GM19372 (cell line): ENCODE measurements around the gene CDC34.

ENCODE experiments used
- ATAC-seq: cut with Tn5 transposase; IDR thresholded peaks from one replicate; pipeline ENCODE4 v1.9.1; 2021; ENCODE audit warnings: mild to moderate bottlenecking, low read depth, moderate library complexity; ENCODE audit not compliant: unreplicated experiment

CDC34 gene

DNA sequence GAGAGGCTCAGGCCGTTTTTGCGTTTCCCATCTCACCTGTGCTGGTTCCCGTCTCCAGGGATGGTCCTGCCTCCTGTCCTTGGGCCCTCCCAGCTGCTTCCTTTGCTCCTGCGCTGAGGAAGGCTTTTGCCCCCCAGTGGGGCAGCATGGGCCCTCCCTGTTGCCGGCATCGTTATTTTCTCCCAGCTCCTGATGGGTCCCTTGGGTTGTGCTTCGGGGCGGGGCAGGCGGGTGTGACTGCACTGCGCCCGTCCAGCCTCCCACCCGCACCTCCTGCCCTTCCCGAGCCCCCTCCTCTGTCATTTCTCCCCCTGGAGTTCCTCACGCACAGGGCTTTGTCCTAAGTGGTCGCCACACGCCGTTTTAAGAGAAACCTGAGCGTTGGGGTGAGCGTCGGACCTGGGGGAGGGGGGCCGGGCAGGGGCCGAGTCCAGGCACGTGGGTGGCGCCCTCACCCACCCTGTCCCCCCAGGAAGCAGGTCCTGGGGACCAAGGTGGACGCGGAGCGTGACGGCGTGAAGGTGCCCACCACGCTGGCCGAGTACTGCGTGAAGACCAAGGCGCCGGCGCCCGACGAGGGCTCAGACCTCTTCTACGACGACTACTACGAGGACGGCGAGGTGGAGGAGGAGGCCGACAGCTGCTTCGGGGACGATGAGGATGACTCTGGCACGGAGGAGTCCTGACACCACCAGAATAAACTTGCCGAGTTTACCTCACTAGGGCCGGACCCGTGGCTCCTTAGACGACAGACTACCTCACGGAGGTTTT, 9.5 kb downstream of the CDC34 start:
- ATAC-seq: no peak

DNA sequence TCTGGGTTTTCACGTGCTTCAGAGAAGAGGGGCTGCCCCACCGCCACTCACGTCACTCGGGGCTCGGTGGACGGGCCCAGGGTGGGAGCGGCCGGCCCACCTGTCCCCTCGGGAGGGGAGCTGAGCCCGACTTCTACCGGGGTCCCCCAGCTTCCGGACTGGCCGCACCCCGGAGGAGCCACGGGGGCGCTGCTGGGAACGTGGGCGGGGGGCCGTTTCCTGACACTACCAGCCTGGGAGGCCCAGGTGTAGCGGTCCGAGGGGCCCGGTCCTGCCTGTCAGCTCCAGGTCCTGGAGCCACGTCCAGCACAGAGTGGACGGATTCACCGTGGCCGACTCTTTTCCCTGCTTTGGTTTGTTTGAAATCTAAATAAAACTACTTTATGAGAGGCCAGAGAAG, 10.1 kb downstream of the CDC34 start:
- no peak for ATAC-seq

DNA sequence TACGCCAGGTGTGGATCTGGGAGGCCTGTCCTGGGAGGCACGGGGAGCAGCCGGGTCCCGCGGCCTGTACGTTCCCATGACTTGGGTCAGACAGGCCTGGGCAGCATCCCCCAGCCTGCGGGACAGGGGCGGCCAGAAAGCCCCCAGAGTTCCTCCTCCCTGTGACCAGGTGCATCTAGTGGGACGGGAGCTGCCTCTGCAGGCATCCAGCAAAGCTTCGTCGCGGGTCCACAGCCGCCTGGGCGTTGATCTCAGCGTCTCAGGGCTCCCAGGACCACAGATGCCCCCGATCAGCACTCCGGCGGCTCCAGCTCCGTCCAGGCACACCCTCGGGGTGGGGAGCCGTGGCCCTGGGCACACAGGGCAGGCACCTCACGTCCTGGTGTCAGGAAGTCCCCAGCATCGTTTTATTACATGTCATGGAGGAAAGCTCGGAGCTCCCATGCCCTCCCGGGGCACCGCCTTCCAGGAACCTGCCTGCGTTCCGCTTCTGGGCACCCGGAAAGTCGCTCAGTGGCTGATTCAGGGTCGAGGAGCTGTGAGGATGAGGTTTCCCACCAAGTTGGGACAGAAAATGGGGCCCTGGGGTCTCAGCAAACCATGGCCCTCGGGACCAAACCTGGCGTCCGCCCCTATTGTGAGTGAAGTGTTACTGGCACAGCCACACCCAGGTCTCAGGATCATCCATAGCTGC, 10.8 kb downstream of the CDC34 start:
- no peak for ATAC-seq

DNA sequence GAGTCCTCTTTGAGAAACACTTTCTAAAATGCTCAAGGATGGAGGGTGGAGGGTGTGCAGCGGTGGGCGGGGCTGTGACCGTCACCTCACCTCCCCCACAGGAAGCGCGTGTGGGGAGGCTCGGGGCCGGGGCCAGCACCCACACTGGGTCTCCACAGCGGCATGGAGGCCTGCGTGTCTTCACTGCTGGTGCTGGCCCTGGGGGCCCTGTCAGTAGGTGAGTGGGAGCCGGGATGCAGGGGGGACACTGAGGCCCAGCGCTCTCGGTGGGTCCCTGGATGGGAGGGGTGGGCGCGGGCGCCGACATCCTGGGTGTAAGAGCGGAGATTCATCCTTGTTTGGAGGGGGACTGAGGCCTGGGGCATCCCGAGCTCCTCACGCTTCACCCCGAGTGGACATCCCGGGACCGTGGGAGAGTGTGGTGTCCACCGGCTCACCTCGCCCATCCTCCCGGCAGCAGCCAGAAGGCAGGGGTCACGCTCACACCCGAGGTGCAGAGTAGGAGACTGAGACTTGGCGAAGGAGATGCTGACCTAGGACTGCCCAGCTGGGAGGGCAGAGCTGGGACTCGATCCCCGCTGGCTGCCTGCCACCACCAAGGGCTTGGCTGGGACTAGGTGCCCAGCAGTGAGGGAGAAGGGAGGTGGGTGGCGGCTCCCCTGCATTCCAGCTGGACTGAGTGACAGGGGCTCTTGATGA, 12.5 kb downstream of the CDC34 start, which contains the start of gene GZMM:
TSS of gene GZMM (plus strand) at position 144 of the 699 bp plus-strand sequence. CDS start at position 163, 19 bp downstream.
- ATAC-seq: no peak

DNA sequence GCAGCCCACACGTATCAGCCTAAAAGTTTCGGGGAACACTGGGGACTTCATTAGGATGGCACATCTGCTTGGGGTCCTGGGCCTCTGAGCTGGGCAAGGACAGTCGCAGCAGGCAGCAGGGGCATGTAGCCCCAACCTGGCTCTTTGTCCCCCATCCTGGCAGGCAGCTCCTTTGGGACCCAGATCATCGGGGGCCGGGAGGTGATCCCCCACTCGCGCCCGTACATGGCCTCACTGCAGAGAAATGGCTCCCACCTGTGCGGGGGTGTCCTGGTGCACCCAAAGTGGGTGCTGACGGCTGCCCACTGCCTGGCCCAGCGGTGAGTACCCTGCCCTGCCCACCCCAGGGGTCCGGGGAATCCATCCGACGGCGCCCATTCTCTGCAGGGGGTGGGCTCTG, 15.6 kb downstream of the CDC34 start:
- no peak for ATAC-seq

DNA sequence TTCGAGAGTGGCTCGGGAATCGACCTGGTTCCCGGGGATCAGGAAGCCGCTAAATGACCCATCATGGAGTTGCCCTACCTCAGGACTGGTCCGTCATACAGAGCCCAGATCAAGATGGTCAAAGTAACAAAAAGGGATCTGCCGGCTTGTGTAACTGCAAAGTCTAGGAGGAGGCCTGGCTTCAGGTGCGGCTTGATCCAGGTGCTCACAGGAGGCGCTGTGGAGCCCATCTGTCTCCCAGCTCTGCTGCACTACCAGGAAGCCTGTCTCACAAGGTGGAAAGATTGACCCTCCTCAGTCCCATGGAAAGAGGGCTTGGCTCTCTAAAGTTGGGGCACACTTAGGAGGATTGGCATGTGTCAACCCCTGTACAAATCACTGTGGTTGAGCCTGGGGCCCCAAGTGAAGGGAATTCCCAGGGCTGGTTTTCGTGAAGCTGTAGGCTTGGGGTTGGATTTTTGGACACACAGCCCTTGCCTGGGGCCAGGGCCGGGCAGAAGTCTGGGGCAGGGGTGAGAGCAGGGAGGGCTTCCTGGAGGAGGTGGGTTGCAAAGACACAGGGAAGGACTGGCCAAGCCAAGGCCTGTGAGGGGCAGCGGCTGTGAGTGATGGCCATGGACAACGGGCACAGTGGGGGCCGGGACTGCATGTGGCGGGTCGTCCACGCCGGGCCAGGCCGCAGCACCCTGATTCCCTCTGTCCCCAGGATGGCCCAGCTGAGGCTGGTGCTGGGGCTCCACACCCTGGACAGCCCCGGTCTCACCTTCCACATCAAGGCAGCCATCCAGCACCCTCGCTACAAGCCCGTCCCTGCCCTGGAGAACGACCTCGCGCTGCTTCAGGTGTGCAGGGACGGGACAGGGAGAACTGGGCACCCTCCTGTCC, 16.5 kb downstream of the CDC34 start:
- no peak for ATAC-seq

DNA sequence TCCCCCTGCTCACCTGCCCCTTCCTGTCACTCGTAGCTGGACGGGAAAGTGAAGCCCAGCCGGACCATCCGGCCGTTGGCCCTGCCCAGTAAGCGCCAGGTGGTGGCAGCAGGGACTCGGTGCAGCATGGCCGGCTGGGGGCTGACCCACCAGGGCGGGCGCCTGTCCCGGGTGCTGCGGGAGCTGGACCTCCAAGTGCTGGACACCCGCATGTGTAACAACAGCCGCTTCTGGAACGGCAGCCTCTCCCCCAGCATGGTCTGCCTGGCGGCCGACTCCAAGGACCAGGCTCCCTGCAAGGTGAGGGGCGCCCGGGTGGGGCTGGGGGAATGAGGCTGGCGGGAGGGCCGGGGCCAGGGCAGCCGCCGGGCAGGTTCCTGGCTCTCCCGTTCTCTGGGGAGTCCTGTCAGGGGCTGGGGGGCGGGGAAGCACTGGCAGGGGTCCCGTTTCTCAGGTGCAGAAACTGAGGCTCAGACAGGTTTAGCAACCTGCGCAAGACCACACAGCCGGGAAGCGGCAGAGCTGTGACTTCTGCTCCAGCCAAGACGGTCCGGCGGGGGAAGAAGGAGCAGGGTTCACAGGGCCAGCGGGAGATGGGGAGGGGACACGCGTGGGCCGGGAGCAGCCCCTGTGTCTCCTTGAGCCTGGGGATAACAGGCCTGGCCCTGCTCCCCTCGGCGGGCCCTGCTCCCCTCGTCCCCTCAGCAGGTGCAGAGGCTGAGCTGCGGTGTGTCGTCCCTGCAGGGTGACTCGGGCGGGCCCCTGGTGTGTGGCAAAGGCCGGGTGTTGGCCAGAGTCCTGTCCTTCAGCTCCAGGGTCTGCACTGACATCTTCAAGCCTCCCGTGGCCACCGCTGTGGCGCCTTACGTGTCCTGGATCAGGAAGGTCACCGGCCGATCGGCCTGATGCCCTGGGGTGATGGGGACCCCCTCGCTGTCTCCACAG, 17.6 kb downstream of the CDC34 start:
- ATAC-seq: no peak

DNA sequence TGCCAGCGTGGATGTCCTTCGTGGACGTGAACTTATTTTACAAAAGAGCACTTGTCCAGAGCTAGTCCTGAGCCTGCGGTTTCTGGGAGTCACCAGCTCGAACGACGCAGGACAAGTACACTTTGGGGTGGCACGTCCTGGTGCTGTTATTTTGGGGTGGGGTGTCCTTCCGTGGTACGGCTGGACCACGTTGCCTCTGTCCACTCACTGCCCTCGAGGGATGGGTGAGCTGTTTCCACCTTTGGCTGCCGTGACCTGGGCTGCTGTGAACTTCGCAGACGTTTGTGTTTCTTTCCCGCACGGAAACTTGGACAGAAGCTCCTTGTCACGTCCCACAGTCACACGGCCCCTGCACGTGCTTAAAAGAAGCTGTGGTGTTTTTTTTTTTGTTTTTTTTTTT, 23.3 kb downstream of the CDC34 start:
- ATAC-seq: no peak

DNA sequence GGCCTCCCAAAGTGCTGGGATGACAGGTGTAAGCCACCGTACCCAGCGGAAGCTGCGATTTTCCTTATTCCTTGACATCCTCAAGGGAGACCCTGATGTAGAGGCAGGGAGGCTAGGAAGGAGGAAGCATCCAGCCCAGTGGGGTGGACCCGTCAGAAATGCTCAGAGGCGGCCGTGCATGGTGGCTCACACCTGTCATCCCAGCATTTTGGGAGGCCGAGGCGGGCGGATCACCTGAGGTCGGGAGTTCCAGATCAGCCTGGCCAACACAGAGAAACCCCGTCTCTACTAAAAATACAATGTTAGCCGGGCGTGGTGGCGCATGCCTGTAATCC, 23.9 kb downstream of the CDC34 start:
- ATAC-seq: no peak

DNA sequence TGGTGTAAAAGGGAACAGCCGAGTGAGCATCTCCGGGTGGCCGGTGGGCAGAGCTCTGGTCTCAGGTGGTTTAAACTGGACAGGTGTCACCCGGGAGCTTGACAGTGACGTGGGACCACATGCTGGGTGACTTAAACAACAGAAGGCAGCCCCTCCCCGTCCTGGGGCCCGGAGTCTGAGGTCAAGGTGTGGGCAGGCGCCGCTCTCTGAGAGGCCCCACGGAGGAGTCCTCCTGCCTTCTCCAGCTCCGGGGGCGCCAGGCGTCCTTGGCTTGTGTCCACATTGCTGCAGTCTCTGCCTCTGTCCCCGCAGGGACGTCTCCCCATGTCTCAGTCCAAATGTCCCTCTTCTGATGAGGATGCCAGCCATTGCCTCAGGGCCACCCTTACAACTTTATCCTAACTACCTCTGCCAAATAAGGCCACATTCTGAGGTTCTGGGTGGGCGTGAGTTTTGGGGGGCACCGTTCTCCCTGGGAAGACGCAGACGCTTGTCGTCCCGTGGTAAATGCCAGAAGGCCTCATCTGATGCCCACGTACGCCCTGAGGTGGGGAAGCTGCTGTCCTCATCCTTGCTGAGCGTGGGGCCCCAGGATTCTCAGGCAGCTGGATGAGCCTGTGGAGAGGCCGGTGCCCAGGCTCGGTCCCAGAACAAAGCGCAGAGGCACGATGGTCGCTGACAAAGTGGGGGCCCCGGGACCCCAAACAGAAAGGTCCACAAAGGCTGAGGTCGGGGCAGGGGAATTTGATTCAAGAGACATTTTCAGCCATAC, 25.2 kb downstream of the CDC34 start:
- ATAC-seq: no peak

DNA sequence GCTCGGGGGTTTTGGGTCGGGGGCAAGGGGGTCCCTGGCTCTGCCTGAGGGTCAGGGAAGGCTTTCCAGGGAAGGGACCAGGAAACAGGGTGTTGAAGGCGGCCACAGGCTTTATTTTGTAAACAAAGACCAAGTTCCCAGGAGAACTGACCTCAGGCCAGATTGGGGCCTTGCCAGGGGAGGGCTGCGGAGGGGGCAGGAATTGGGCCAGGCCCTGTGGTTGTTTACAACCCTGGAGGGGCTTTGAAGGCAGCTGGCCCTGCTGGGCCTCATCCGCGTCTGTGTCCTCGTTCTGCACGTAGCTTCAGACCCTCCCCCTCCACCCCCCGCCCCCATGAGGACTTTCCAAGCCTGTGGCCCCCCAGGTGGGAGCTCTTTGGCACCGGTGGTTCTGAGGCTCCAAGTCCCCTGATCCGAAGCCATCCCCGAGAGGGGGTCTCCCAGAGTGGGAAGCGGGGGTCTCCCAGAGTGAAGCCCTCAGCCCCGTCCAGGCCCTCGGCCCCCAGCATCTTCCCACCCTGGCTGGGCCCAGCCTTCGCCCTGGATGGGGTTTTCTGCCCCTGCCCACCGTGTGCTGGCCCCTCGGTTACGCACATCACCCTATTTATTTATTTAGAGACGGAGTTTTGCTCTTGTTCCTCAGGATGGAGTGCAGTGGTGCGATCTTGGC, 27.3 kb downstream of the CDC34 start:
- no peak for ATAC-seq

DNA sequence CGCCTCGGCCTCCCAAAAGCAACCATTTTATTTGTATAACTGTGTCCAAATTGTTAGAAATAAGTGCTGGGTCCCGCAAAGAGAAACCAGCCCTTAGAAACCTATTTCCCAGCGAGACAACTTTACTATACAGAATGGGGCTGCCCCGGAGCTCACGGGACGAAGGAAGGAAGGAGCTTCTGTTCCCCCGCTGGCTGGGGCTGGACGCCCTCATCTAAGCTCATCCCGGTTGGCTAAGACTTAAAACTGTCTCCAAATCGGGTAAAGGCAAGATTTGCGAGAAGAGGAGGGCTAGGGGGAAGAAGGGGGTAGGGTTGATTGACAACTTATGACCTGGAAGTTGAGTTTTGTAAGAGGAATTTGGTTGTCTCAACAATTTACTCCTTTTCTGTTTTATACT, 28.6 kb downstream of the CDC34 start:
- no peak for ATAC-seq

DNA sequence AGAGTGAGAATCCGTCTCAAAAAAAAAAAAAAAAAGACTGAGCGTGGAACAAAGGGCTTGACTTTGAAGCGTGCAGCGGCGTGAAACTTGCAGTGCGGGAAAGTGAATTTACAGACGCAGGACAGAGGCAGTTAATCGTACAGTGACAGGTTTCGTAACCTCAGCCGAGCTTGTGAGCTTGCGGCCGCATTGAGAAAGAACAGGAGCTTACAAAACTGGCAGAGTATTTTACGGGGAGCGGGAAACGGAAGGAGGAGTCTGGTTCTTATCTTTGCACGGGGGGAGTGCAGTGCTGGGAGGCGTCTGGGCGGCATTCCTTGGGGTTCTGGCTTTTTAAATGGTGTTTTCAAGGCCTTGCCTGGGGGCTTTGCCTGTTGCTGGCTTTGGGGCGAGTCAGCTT, 34.8 kb downstream of the CDC34 start:
- ATAC-seq: no peak

DNA sequence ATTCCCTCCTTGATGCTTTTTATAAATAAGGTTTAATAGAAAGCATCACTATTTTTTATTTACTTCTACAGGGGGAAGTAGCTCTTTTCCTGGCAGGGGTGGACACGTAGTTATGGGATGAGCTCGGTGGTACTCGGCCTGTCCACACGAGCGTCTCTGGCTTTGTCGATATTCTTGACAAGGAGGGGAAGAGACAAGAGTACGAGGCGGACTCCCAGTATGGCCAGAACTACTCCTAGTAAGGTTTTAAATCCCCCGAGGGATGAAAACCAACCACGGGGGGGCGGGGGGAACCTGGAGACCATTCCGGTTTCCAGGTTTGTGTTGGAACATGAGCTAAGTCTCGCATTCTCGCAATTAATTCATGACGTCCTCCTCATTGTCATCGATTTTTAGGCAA, 35.3 kb downstream of the CDC34 start:
- no peak for ATAC-seq

DNA sequence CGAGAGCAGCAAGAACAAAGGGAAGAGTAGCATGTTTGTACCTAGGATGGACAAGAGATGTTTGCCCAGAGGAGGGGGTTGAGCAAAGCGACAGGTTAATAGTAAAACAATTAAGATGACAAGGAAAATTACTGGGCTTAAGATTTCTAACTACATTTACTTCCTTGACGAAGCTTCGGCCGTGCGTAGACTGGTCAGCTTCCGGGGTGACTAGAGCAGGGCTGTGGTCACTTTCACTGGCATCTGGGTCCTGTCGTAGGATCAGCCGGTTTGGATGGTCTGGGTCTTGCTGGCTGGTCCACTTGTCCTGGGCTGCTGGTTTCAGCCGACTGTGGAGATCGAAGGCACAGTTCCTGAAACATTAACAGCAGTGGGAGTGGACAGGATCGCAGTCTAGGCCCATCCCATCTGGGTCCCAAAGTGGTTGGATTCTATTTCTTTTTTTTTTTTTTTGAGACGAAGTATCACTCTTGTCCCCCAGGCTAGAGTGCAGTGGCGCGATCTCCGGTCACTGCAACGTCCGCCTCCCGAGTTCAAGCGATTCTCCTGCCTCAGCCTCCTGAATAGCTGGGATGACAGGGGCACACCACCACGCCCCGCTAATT, 35.8 kb downstream of the CDC34 start:
- ATAC-seq: no peak

DNA sequence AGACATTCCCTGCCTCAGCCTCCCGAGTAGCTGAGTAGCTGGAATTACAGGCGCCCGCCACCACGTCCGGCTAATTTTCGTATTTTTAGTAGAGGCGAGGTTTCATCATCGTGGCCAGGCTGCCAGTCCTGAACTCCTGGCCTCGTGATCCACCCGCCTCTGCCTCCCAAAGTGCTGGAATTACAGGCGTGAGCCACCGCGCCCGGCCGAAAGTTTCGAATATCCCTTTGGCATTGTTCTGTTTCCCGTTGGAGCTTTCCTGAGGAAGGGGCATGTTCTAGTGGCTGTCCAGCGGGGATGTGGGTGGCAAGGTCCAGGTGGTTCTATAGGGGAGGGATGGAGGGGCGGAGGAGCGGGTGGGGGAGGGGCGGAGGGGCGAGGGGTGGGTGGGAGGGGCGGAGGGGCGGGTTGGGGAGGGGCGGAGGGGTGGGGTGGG, 38.7 kb downstream of the CDC34 start:
- ATAC-seq: no peak

DNA sequence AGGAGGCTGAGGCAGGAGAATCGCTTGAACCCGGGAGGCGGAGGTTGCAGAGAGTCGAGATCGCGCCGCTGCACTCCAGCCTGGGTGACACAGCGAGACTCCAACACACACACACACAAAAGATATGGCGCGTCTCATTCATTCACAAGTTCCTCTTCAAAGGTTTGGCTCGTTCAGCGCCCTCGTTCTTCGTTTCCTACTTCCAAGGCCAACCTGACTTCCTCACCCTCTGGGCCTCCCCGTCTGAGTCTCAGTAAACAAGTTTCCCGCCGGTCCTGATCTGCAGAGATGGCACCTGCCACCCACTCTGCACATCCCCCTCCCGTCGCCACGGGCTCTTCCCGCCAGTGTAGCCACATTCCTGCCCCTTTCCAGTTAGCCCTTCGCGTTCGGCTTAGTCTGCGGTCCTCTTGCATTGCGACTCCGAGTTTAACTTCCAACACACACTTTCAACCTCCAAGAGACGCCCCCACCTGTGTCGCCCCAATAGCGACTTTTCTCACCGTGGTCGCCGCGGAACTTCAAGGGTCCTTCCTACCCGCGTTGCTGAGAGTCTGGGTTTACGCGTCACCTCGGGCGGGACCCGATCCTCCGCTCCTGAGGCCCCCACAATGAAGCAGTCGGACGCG, 39.5 kb downstream of the CDC34 start:
- ATAC-seq: no peak
